Fibroblast of the aortic adventitia (primary cell): ENCODE results near the gene DCP2. TPM values are rescaled to one million over a fixed set of nuclear protein-coding genes. Genes with fewer than 3 reads are reported as not detected.

Experiments used
- DNase-seq: peaks from one replicate; pipeline ENCODE4 v3.0.0-alpha.2; 2010; ENCODE audit warnings: low read depth
- H3K4me3 ChIP-seq: 2 replicates; pipeline ENCODE4 v1.5.1; 2011; ENCODE audit warnings: low read depth, mild to moderate bottlenecking, control low read depth, low read length, moderate library complexity
- total RNA-seq: library from RNA; depleted of rRNA; stranded (reverse); fragments of >200 nt; gene quantifications from 2 replicates; pipeline ENCODE4 v1.2.3, GENCODE V29; 2012; ENCODE audit warnings: low replicate concordance
- TF ChIP-seq, protein P1 (sequence below): IDR thresholded peaks from 2 replicates; pipeline ENCODE4 v1.5.1; 2011; ENCODE audit warnings: mild to moderate bottlenecking, low read length, control low read depth, inconsistent platforms; ENCODE audit not compliant: insufficient read depth

The DCP2 gene
- total RNA-seq, 1 donor, result 34.4 TPM

DNA sequence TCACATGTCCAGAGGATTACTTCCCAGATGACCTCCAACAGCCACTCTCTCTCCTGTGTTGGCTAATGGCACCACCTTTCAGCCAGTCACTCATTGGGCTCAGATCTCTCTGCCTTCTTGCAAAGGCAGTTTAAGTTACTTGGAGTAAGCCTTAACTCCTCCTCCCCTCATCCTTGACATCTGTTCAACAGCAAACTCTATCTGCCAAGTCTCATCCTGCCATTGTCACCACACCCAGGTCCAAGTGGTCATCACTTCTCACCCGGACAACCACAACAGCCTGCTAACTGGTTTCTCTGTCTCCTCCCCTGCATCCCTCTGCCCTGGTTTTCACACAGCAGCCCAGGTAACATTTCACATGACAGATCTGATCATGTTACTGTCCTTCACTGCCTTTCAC lies 58.5 kb downstream of the DCP2 start:
- H3K4me3 ChIP-seq, result no peak overlapping the region
- DNase-seq, result no peak
- TF ChIP-seq, protein P1, sequence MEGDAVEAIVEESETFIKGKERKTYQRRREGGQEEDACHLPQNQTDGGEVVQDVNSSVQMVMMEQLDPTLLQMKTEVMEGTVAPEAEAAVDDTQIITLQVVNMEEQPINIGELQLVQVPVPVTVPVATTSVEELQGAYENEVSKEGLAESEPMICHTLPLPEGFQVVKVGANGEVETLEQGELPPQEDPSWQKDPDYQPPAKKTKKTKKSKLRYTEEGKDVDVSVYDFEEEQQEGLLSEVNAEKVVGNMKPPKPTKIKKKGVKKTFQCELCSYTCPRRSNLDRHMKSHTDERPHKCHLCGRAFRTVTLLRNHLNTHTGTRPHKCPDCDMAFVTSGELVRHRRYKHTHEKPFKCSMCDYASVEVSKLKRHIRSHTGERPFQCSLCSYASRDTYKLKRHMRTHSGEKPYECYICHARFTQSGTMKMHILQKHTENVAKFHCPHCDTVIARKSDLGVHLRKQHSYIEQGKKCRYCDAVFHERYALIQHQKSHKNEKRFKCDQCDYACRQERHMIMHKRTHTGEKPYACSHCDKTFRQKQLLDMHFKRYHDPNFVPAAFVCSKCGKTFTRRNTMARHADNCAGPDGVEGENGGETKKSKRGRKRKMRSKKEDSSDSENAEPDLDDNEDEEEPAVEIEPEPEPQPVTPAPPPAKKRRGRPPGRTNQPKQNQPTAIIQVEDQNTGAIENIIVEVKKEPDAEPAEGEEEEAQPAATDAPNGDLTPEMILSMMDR, result no peak

DNA sequence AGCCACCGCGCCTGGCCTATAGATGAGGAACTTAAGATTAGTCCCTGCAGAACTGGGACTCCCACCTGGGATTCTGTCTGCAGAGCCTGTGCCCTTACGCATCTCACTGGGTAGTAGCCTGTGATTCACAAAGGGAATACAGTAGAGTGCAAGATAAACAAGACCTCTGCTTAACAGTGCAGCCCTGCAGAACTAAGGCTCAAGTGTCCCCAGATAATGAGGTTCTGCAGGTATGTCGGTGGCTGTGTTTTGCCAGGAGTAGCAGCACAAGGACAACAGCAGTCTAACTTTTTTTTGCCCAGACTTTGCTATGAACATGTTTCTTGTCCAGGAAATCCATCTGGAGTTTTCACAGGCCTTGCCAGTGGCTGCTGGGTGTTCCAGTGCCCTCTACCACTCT lies 59.7 kb downstream of the DCP2 start:
- H3K4me3 ChIP-seq, result no peak overlapping the region
- no peak for DNase-seq
- TF ChIP-seq, protein P1, result no peak

DNA sequence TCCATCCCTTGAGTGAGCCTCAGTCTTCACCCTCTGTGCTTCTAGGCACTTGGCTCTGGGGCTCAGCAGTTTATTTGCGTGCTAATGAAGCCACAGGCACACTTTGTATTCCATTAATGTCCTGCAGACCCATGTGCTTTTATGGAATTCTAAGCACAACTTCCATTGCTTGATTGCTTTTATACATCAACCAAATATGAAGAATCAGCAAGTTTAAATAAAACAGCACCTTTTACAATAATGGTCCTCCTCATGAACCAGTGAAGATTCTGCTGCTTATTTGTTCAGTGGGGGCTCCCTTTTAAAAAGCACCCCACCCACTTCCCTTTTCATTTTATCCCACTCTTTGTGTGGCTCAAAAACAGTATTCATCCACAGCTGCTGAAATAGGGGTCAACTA lies 60.2 kb downstream of the DCP2 start:
- no peak for DNase-seq
- TF ChIP-seq, protein P1, result no peak
- H3K4me3 ChIP-seq, result no peak overlapping the region

DNA sequence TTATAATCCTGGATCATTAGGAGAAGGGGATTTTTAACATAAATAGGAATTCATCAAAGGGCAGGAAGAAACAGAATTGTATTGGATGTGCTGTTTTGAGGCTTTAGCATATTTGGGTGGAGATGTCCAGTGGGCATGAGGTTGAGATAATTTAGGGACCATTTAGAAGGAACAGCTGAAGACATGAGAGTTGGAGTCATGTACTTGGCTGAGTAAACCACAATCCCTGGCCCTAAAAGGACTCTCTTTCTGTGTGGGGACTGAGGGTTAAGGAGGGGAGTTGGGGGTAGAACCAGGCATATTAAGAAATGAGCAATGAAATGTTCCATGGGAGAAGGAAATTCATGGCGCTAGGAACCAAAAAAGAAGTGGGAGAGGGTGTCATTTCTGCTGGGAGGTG lies 61.5 kb downstream of the DCP2 start:
- no peak overlapping the region for H3K4me3 ChIP-seq
- TF ChIP-seq, protein P1, result no peak
- DNase-seq, result no peak

DNA sequence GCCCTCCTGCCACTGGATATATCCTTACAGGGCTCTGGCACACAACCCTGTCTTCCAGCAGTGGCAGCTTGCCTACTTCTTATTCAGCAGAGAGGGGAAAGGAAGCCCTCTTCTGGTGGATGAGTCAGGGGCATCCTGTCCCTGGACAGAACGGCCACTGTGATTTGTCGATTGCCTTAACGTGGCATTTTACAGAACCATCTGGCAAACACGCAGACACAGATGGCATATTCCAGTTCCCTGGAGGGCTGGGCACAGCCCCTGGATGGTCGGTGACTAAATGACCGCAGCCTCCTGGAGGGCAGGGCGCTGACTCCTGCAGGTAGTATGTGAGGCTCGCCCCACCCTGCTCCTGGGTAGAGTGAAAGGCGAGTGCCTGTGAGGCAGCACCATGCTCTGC lies 62.1 kb downstream of the DCP2 start:
- DNase-seq, result no peak
- TF ChIP-seq, protein P1, result no peak
- H3K4me3 ChIP-seq, result no peak overlapping the region

DNA sequence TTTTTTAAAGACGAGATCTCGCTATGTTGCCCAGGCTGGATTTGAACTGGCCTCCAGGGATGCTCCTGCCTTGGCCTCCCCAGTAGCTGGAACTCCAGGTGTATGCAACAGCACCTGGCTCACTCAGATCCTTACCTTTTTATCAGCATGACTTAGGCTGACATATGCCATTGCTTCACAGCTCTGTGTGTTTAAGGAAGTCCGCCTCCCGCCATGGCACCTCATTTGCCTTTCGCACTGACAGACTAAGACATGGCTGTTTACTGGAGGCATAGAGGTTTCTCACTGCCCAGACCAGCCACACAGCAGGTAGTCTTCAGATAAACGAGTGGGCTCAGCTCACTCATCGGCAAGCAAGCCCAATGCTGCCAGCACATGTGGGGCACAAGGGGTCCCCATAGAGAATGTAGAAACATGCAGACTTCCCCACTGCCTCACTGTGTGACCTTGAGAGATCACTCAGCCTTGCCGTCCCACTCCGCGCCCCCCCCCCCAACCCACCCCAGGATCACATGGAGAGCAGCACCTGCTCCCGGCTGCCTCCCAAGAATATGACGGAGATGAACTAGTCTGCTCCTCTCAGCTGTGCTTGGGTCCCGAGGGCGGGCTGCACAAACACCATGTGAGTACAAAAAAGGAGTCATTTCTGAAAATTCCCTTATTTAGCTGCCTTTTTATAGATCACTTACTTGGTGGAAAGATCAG lies 62.8 kb downstream of the DCP2 start:
- TF ChIP-seq, protein P1, result no peak
- H3K4me3 ChIP-seq, result no peak overlapping the region
- no peak for DNase-seq

DNA sequence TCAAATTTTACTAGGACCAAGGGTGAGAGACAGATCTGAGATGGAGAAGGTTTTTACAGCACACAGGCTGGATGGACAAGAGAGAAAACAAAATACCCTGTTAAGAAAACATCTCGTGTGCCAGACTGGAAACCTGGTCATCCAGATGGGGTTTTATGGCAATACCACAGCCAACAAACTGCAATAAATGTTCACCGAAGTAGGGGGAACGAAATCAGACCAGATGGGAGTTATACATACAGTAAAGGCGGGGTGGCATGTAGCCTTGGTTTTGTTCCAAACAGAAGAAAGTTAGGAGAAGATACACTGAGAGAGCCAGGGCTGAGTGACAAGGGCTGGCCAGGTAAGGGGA lies 63.3 kb downstream of the DCP2 start:
- TF ChIP-seq, protein P1, result no peak
- H3K4me3 ChIP-seq, result no peak overlapping the region
- DNase-seq, result no peak
